ENCODE results near the gene PNPLA7.
A peak's percentile ranks its signal among the peaks of the same experiment; 100 is the strongest.
"Not testable (repeated sequence)": the region's sequence is repeated elsewhere in the genome, so short reads cannot be mapped to it uniquely, and the experiment has no call there.

The PNPLA7 gene

DNA sequence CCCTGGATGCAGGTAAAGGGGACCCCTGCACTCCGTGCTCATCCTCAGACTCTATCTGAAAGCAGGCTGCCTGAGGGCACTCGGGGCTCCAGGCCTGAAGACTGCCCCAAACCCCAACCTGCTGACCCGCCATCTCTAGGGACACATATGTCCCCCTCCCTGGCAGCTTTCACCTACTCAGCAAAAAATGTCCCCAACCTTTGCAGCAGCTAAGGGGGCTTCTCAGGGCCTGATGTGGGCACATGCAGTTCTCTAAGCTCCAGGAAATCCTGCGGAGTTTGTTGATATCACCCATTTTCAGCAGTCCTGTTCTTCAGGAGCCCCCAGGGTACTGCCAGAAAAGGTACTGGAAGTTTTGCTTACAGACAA is 30.7 kb upstream of the PNPLA7 start:
- H3K27ac Mint-ChIP-seq: no peak overlapping the region
- H3K27me3 Mint-ChIP-seq: no peaks in the 10 kb centered on the region
- H3K4me3 Mint-ChIP-seq: no peak overlapping the region
- H3K4me1 Mint-ChIP-seq: peaks cover 16% of the 10 kb centered on the region
- peaks cover under 1% of the 10 kb centered on the region for H3K36me3 Mint-ChIP-seq
- H3K9me3 Mint-ChIP-seq: no peaks in the 10 kb centered on the region

DNA sequence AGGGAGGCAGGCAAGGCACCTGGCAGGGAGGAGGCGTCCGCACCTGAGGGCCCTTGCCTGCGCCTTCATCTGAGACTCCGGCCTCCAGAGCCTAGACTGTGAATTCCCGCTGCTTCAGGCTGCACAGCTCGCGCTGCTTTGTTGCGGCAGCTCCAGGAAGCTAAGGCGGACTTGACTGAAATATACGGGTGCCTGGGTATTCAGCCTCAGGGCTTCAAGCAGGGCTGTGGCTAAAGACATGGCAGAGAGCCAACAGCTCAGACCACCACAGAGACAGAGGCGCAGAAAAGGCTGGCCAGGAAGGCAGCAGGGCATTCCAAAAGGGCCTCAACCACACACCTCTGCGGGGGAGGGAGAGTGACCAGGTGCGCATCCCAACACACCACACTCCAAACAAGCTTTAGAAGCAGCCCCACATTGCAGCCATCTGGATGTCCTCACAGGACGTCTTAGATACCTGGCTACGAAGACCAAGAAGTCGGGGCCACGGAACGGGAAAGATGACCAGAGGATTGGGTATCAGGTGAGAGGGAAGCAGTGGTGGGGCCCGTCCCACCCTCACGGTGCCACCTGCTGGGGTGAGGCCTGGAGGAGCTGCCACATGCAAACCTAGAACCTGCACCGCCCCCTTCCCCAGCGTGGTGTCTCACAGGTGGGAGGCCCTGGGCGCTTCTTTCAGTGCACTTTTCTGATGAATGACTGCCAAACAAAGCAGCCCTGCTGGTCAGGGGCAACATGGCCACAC is 30.2 kb upstream of the PNPLA7 start:
- Mint-ChIP-seq H3K27me3 (no peaks in the 10 kb centered on the region), H3K27ac (no peak overlapping the region), H3K36me3 (no peaks in the 10 kb centered on the region), H3K9me3 (no peaks in the 10 kb centered on the region), H3K4me1 (peaks cover 21% of the 10 kb centered on the region), H3K4me3 (no peak overlapping the region)

DNA sequence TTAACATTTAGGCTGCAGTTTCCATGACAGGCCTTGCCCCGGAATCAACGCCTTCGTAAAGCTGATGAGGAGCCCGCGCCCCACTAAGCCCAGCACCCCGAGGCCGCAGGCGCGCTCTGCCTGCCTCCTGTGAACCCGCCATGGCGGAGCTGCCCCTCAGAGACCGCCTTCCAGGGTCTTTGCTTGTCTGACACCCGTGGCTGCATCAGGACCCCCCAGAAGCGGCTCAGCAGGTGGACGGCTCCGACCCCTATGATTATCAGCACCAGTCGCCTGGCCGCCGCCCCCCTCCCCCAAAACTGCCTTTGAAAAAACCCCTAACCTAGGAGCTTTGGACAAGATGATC is 29.0 kb upstream of the PNPLA7 start:
- Mint-ChIP-seq H3K36me3 (peaks cover 2% of the 10 kb centered on the region), H3K27me3 (no peaks in the 10 kb centered on the region), H3K4me3 (peak overlapping the region; percentile 87), H3K9me3 (no peaks in the 10 kb centered on the region), H3K4me1 (peaks cover 28% of the 10 kb centered on the region), H3K27ac (peak overlapping the region; percentile 12)

DNA sequence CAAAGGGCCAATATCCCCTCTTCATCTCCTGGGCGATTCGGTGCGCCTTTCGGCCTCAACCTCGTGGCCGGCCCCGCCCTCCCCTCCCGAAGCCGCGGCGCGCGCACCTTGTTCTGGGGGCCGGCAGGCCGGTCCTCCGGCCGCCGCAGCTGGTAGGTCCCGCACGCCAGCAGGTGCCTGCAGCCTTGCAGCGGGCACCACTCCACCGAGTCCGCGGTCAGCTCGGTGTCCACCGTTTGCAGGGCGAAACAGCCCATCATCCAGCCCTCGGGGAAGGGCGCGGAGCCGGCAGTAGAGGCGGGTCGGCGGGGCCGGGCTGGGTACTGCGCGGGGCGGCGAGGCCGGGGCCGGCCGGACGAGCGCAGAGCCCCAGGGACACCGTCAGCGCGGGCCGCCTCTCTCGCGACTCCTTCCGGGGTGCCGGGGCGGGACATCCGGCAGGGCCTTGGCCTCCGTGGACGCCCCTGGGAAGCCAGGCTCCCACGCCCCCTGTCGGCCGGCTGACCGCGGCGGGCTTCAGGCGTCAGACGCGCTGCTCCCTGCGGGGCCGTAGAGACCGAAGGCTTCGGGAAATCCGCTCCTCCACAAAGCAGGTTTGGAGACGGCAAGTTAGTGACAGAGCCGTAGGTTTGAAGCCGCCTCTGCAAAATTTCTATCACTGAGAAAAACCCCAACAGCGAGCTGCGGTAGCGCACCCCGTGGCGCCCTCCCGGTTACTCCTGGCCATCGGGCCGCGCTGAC is 28.5 kb upstream of the PNPLA7 start, which contains the start of gene DPH7:
DPH7 (minus strand) TSS at position 408 of the 741 bp plus-strand sequence; CDS start at position 260, 148 bp downstream.
- peaks cover 28% of the 10 kb centered on the region for H3K4me1 Mint-ChIP-seq
- no peaks in the 10 kb centered on the region for H3K27me3 Mint-ChIP-seq
- H3K9me3 Mint-ChIP-seq: no peaks in the 10 kb centered on the region
- H3K4me3 Mint-ChIP-seq: peak within 1 kb of the TSS; percentile 87
- H3K27ac Mint-ChIP-seq: peak within 1 kb of the TSS; percentile 51
- H3K36me3 Mint-ChIP-seq: peaks cover 2% of the 10 kb centered on the region

DNA sequence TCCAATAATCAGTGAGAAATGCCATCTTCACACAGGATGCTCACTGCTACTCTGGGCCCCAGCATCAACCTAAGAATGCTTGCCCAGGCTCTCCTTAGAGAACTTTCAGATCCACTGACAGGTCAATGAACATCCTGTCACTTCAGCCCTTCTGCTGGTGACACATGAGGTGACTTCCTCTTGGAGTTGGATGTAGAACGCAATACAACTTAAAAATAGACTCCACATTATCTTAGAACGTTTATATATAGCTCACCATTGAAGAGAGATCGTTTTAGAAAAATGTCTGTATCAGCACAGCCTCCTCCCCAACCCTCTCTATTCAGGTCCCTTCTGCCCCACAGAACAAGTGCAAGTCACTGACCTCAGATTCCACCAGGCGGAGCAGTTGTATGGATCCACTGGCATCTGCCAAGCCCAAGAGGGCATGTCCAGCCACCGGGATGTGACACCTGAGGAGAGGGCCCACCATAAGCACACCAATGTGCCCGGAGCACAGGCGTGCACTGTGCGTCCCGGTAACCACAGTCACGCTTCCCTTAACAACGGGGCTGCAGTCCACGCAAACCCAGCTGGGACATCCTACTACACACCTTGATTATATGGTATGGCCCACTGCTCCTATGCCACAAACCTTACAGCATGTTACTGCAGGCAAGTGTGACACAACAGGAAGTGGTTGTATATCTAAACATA is 25.7 kb upstream of the PNPLA7 start:
- H3K4me1 Mint-ChIP-seq: peaks cover 29% of the 10 kb centered on the region
- H3K27ac Mint-ChIP-seq: no peak overlapping the region
- H3K4me3 Mint-ChIP-seq: peak overlapping the region; percentile 49
- peaks cover 4% of the 10 kb centered on the region for H3K36me3 Mint-ChIP-seq
- H3K27me3 Mint-ChIP-seq: no peaks in the 10 kb centered on the region
- H3K9me3 Mint-ChIP-seq: no peaks in the 10 kb centered on the region

DNA sequence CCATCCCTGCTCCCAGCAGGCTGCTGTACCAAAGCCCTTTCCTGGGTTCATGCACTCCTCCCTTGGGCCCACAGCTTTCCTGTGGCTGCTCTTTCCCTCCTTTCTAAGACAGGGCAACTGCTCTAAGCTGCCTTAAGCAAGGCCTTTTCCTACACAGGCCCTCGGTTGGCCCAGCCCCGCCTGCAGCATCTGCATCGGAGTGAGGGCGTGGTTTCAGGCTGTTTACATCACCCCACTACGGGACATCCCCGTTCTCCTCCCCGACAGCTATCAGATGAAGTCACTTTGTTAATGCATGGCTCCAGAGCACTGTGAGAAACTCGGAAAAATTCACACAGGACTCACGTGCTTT is 25.1 kb upstream of the PNPLA7 start:
- Mint-ChIP-seq H3K9me3 (no peaks in the 10 kb centered on the region), H3K4me1 (peaks cover 34% of the 10 kb centered on the region), H3K27me3 (no peaks in the 10 kb centered on the region), H3K27ac (no peak overlapping the region), H3K36me3 (peaks cover 7% of the 10 kb centered on the region), H3K4me3 (no peak overlapping the region)

DNA sequence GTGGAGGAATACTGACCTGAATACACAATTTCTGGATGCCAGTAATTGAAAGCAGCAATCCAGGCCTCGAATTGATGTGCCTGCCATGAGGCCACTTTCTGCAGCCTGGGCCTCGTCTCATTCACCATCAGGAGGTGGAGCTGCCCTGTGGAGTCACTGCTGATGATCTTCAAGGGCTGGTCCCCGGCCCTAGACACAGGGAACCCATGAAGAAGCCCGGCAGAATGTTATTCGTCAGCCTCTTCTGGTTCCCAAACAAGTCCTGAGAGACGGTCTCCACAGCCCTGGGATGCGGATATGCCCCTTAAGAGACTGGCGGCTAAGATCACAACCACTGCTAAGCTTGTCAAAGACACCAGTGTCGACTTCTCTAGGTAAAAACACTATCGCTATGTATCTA is 24.0 kb upstream of the PNPLA7 start:
- no peak overlapping the region for H3K4me3 Mint-ChIP-seq
- peaks cover 36% of the 10 kb centered on the region for H3K4me1 Mint-ChIP-seq
- no peaks in the 10 kb centered on the region for H3K27me3 Mint-ChIP-seq
- H3K9me3 Mint-ChIP-seq: no peaks in the 10 kb centered on the region
- H3K27ac Mint-ChIP-seq: no peak overlapping the region
- peaks cover 9% of the 10 kb centered on the region for H3K36me3 Mint-ChIP-seq

DNA sequence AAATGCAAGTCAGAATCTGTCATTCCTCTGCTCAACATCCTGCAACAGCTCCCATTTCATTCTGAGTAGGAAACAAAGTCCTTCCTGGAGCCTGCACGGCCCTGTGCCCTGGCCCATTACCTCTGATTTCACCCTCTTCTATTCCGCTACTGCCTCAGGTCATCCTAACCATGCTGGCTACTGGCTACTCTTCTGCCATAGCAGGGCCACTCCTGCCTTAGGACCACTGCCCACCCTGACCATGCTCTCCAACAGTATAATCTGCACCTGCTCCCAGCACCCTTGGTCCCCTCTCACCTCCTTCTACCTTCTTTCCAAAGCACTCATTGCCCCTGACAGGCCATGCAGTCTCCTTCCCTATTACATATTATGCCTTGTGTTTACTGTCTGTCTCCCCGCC is 20.4 kb upstream of the PNPLA7 start:
- no peak overlapping the region for H3K4me3 Mint-ChIP-seq
- peaks cover 9% of the 10 kb centered on the region for H3K36me3 Mint-ChIP-seq
- no peaks in the 10 kb centered on the region for H3K9me3 Mint-ChIP-seq
- H3K4me1 Mint-ChIP-seq: peaks cover 22% of the 10 kb centered on the region
- H3K27me3 Mint-ChIP-seq: no peaks in the 10 kb centered on the region
- H3K27ac Mint-ChIP-seq: no peak overlapping the region

DNA sequence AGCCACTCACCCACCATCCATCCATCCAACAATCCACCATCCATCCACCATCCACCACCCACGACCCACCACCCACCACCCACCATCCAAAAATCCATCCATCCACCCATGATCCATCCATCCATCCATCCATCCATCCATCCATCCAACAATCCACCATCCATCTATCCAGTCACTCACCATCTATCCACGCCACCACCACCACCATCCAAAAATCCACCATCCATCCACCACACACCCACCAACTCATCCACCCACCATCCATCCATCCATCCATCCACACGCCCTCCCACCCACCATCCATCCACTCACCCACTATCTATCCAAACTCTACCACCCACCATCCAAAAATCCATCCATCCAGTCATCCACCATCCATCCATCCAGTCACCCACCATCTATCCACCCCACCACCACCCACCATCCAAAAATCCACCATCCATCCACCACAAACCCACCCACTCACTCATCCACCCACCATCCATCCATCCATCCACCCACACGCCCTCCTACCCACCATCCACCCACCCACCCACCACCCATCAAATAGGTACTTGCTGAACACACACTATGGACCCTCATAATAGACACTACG is 19.5 kb upstream of the PNPLA7 start:
- no peak overlapping the region for H3K4me3 Mint-ChIP-seq
- H3K36me3 Mint-ChIP-seq: peaks cover 7% of the 10 kb centered on the region
- no peaks in the 10 kb centered on the region for H3K9me3 Mint-ChIP-seq
- H3K27me3 Mint-ChIP-seq: no peaks in the 10 kb centered on the region
- H3K27ac Mint-ChIP-seq: peak overlapping the region; percentile 62
- peaks cover 14% of the 10 kb centered on the region for H3K4me1 Mint-ChIP-seq

DNA sequence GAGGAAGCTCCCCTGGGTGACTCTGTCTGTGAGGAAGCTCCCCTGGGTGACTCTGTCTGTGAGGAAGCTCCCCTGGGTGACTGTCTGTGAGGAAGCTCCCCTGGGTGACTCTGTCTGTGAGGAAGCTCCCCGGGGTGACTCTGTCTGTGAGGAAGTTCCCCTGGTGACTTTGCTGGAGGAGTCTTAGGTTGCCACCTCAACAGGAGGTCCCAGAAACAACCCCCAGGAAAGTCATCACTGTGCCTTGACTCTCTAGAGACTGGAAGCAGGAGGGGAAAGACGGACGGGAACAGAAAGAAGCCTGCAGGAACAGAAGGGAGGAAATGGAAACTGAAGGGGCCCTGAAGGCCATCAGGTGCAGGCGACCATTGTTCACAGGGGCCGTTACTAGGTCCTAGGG is 18.2 kb upstream of the PNPLA7 start:
- not testable (repeated sequence) for H3K27ac Mint-ChIP-seq, H3K27me3 Mint-ChIP-seq, H3K9me3 Mint-ChIP-seq, H3K4me3 Mint-ChIP-seq
- Mint-ChIP-seq H3K4me1 (peaks cover 21% of the 10 kb centered on the region), H3K36me3 (peaks cover 14% of the 10 kb centered on the region)

DNA sequence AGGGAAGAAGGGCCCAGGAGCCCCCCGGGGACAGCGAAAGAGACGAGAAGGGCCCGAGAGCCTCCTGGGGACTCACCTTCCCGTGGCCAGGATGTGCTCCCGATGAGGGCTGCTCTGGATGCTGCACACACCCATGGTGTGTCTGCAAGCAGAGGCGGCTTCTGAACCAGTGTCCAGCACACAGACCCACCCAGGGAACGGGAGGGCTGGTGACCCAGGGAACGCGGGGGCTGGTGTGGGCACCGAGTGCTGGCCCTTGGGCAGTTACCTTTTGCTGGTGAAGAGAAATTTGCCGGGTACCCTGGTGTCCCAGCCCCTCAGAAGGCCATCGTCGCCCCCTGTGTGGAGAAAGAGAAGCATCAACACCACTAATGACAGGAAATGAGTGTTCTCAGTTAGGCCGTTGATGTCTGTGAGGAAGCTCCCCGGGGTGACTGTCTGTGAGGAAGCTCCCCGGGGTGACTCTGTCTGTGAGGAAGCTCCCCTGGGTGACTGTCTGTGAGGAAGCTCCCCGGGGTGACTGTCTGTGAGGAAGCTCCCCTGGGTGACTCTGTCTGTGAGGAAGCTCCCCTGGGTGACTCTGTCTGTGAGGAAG is 14.7 kb upstream of the PNPLA7 start:
- no peak overlapping the region for H3K4me3 Mint-ChIP-seq
- H3K9me3 Mint-ChIP-seq: no peaks in the 10 kb centered on the region
- H3K36me3 Mint-ChIP-seq: peaks cover 11% of the 10 kb centered on the region
- peaks cover 14% of the 10 kb centered on the region for H3K4me1 Mint-ChIP-seq
- H3K27ac Mint-ChIP-seq: peak overlapping the region; percentile 55
- no peaks in the 10 kb centered on the region for H3K27me3 Mint-ChIP-seq

DNA sequence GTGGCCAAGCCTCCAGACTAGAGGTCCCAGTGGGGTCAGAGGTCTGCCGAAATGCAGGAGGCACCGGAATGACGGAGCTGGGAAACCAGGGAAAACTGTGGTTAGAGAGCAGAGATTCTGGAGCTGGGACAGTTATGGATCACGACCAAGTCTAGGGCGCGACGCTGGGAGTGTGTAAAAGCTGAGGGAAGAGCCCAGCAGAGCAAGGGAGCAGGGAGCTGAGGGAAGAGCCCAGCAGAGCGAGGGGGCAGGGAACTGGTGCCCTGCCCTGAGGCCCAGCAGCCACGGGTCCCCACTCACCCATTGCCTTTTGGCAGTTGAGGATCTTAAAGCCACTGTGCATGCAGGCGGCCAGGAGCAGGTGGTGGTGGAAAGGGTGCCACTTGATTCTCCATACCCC is 13.9 kb upstream of the PNPLA7 start:
- H3K9me3 Mint-ChIP-seq: no peaks in the 10 kb centered on the region
- peaks cover 14% of the 10 kb centered on the region for H3K36me3 Mint-ChIP-seq
- H3K27me3 Mint-ChIP-seq: no peaks in the 10 kb centered on the region
- H3K4me3 Mint-ChIP-seq: no peak overlapping the region
- peaks cover 14% of the 10 kb centered on the region for H3K4me1 Mint-ChIP-seq
- no peak overlapping the region for H3K27ac Mint-ChIP-seq

DNA sequence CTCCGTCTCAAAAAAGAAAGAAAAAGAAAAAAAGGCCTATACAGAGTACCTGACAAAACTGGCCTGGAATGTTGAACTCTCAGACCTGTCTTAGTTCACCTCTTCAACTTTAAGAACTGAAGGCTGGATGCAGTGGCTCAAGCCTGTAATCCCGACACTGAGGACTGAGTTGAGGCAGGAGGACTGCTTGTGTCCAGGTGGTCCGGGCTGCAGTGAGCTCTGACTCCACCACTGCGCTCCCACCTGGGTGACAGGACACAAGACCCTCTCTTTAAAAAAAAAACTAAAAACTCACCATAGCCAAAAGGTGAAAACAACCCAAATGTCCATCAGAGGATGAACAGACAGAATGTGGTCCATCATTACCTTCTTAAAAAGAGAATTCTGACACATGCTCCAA is 7.9 kb upstream of the PNPLA7 start:
- no peaks in the 10 kb centered on the region for H3K9me3 Mint-ChIP-seq
- no peaks in the 10 kb centered on the region for H3K27me3 Mint-ChIP-seq
- H3K27ac Mint-ChIP-seq: no peak overlapping the region
- no peak overlapping the region for H3K4me3 Mint-ChIP-seq
- peaks cover 3% of the 10 kb centered on the region for H3K4me1 Mint-ChIP-seq
- H3K36me3 Mint-ChIP-seq: peaks cover 8% of the 10 kb centered on the region

DNA sequence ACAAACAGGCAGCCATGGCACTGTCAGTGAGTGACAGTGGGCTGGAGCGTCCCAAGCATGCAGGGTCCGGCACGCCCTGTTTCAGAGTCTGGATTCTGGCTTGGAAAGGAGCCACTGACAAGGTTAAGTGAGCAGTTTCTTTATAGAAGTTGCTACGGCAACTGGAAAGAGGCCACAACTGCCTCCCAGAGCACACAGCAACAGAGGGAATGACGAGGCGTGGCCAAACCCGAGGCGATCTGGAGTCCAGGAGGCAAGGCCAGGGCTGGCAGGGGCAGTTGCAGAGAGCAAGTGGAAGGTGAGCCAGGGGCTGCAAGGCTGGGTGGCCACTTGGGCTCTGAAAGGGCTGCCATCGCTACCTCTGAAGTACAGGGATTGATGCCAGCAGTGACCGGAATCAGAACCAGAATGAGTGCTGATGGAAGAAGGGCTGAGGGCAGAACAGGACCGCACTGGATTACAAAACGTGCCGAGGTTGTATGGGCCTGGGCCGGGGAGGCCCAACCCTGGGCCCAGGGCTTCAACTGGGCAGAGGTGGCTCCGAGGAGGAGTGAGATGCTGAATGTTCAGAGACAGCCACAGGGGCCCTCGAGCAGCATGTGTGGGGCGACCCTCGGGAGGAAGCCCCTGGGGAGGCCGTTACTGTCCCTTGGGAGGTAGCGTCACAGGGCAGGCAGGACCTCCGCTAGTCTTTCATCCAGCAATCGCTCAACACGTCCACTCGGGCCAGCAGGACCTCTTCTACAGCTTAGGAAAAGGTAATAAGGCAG is 6.1 kb upstream of the PNPLA7 start:
- Mint-ChIP-seq H3K27ac (no peak overlapping the region), H3K9me3 (no peaks in the 10 kb centered on the region), H3K4me1 (peaks cover 8% of the 10 kb centered on the region), H3K27me3 (no peaks in the 10 kb centered on the region), H3K36me3 (peaks cover 8% of the 10 kb centered on the region), H3K4me3 (no peak overlapping the region)

DNA sequence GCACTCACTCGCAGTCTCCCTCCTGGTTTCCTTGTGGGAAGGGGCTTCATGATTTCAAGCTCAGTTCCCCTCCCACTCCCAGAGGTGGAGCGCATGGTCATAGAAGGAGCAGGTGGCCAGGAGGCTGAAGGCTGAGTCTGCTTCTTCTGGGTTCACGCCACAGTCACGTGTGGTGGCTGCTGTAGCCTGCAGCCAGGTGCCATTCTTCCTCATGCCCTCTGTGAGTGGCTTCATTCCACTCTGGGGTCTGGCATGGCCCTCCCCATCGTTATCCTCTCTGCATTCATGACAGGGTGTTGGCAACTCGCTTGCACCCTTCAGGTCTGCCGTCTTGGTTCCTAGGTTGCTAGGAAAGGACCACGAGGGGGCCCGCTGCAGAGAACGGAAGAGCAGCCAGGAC is 5.0 kb upstream of the PNPLA7 start:
- H3K4me3 Mint-ChIP-seq: no peak overlapping the region
- no peaks in the 10 kb centered on the region for H3K9me3 Mint-ChIP-seq
- no peaks in the 10 kb centered on the region for H3K27me3 Mint-ChIP-seq
- H3K36me3 Mint-ChIP-seq: peaks cover 8% of the 10 kb centered on the region
- peaks cover 11% of the 10 kb centered on the region for H3K4me1 Mint-ChIP-seq
- no peak overlapping the region for H3K27ac Mint-ChIP-seq

Measured in activated naive CD4-positive, alpha-beta T cell treated with anti-CD3 and anti-CD28 coated beads, Interleukin-2, amount 50 U/mL, for 24 hours (primary cell).